ENCODE results near the gene SOX6. TPM values are rescaled to one million over a fixed set of nuclear protein-coding genes. Genes with fewer than 3 reads are reported as not detected.

Gene SOX6
- total and polyA plus RNA-seq, 2 of the 13 experiments (the other 11 are each of a cell fraction or from before 2014, with no cell fraction given): 2.6 to 11.2 TPM

DNA sequence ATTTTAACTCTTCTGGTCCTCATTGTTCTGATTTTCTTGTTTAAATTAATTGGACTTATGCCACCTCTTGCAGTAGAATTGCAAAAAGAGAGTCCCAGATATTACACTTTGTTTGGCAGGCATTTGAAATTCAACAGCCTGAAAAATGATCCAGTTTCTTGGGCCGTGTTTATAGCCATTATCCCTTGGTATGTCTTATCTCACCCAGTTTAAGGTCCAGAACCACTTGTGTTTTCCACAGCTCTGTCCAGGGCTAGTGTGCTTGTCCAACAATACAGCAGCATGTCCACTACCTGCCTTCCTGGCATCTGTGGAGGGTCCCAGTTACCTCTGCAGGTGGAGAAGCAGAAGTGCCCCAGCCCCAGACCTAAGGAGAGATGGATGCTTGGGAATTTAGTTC is 397.4 kb downstream of the SOX6 start:
- Histone ChIP-seq H3K27ac (ENCODE audit: extremely low read length, insufficient read depth, low read length) (no peak overlapping the region), H3K9me3 (ENCODE audit: low read length) (no peaks in the 10 kb centered on the region), H4K20me1 (ENCODE audit: insufficient read depth, low read length) (no peaks in the 10 kb centered on the region), H3K27me3 (ENCODE audit: control insufficient read depth in 1 of 2, insufficient read depth in 2 of 2, low read length in 2 of 2) (no peaks in the 10 kb centered on the region), H2AFZ (ENCODE audit: low read length) (no peak overlapping the region), H3K4me1 (ENCODE audit: insufficient read depth, low read length) (no peaks in the 10 kb centered on the region), H3K4me2 (ENCODE audit: low read depth, low read length) (no peak overlapping the region), H3K4me3 (replicated peaks in 1 of 3; ENCODE audit: insufficient read depth in 1 of 3, low read depth in 2 of 3, low read length in 3 of 3) (no peak overlapping the region), H3K36me3 (replicated peaks in 1 of 2; ENCODE audit: control insufficient read depth in 1 of 2, insufficient read depth in 2 of 2, low read length in 2 of 2) (no peaks in the 10 kb centered on the region), H3K79me2 (ENCODE audit: insufficient read depth, low read length) (no peaks in the 10 kb centered on the region), H3K9ac (ENCODE audit: insufficient read depth, low read depth, low read length) (no peak overlapping the region)
- FAIRE-seq: no peak
- WGBS (ENCODE audit: low lambda C conversion rate): 0% methylated on average over 1 of the region's 1 CpG
- intact Hi-C loops (cut with micrococcal nuclease; ENCODE audit: unreplicated experiment): no loop called here
- DNase-seq (ENCODE audit: low spot score): no peak
- ChIA-PET POLR2A (no interaction called here), CTCF (ENCODE audit: low intra/inter-chr PET ratio, low total read pairs) (no interaction called here)
- BruUV-seq (replicated peaks): no TSS peak
- ATAC-seq: no peak
- TF ChIP-seq, protein P1, sequence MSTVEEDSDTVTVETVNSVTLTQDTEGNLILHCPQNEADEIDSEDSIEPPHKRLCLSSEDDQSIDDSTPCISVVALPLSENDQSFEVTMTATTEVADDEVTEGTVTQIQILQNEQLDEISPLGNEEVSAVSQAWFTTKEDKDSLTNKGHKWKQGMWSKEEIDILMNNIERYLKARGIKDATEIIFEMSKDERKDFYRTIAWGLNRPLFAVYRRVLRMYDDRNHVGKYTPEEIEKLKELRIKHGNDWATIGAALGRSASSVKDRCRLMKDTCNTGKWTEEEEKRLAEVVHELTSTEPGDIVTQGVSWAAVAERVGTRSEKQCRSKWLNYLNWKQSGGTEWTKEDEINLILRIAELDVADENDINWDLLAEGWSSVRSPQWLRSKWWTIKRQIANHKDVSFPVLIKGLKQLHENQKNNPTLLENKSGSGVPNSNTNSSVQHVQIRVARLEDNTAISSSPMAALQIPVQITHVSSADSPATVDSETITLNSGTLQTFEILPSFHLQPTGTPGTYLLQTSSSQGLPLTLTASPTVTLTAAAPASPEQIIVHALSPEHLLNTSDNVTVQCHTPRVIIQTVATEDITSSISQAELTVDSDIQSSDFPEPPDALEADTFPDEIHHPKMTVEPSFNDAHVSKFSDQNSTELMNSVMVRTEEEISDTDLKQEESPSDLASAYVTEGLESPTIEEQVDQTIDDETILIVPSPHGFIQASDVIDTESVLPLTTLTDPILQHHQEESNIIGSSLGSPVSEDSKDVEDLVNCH (CRISPR knock-in tag; IDR thresholded peaks at IDR 0.05): no peak
- TF ChIP-seq PHF8 (CRISPR knock-in tag; IDR thresholded peaks at IDR 0.05): no peak
- TF ChIP-seq RCOR2 (CRISPR knock-in tag; IDR thresholded peaks at IDR 0.05): no peak
- TF ChIP-seq, protein P2, sequence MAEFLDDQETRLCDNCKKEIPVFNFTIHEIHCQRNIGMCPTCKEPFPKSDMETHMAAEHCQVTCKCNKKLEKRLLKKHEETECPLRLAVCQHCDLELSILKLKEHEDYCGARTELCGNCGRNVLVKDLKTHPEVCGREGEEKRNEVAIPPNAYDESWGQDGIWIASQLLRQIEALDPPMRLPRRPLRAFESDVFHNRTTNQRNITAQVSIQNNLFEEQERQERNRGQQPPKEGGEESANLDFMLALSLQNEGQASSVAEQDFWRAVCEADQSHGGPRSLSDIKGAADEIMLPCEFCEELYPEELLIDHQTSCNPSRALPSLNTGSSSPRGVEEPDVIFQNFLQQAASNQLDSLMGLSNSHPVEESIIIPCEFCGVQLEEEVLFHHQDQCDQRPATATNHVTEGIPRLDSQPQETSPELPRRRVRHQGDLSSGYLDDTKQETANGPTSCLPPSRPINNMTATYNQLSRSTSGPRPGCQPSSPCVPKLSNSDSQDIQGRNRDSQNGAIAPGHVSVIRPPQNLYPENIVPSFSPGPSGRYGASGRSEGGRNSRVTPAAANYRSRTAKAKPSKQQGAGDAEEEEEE (CRISPR knock-in tag; IDR thresholded peaks at IDR 0.05; ENCODE audit: borderline replicate concordance): no peak
- TF ChIP-seq, protein P3, sequence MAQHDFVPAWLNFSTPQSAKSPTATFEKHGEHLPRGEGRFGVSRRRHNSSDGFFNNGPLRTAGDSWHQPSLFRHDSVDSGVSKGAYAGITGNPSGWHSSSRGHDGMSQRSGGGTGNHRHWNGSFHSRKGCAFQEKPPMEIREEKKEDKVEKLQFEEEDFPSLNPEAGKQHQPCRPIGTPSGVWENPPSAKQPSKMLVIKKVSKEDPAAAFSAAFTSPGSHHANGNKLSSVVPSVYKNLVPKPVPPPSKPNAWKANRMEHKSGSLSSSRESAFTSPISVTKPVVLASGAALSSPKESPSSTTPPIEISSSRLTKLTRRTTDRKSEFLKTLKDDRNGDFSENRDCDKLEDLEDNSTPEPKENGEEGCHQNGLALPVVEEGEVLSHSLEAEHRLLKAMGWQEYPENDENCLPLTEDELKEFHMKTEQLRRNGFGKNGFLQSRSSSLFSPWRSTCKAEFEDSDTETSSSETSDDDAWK (CRISPR knock-in tag; IDR thresholded peaks at IDR 0.05): no peak
- TF ChIP-seq, protein P4, sequence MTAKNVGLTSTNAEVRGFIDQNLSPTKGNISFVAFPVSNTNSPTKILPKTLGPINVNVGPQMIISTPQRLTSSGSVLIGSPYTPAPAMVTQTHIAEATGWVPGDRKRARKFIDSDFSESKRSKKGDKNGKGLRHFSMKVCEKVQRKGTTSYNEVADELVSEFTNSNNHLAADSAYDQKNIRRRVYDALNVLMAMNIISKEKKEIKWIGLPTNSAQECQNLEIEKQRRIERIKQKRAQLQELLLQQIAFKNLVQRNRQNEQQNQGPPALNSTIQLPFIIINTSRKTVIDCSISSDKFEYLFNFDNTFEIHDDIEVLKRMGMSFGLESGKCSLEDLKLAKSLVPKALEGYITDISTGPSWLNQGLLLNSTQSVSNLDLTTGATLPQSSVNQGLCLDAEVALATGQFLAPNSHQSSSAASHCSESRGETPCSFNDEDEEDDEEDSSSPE (CRISPR knock-in tag; IDR thresholded peaks at IDR 0.05): no peak
- no peak for TF ChIP-seq ZNF292 (CRISPR knock-in tag; IDR thresholded peaks at IDR 0.05; ENCODE audit: borderline replicate concordance, low read depth)
- TF ChIP-seq ASH2L (IDR thresholded peaks at IDR 0.05; ENCODE audit: insufficient read length, low read depth, low read length): no peak
- TF ChIP-seq, protein P5, sequence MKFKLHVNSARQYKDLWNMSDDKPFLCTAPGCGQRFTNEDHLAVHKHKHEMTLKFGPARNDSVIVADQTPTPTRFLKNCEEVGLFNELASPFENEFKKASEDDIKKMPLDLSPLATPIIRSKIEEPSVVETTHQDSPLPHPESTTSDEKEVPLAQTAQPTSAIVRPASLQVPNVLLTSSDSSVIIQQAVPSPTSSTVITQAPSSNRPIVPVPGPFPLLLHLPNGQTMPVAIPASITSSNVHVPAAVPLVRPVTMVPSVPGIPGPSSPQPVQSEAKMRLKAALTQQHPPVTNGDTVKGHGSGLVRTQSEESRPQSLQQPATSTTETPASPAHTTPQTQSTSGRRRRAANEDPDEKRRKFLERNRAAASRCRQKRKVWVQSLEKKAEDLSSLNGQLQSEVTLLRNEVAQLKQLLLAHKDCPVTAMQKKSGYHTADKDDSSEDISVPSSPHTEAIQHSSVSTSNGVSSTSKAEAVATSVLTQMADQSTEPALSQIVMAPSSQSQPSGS (CRISPR knock-in tag; IDR thresholded peaks at IDR 0.05): no peak
- in situ Hi-C loops (cut with HindIII; ENCODE audit: extremely low pct_ligation_motif_present, low pct_unique_long_range_greater_than_20kb): no loop called here
